Activated effector memory CD4-positive, alpha-beta T cell treated with Interleukin-2 at 50 U/mL for 16 hours (primary cell): ENCODE measurements around the gene TMEM119.
"Not testable (repeated sequence)": the region's sequence is repeated elsewhere in the genome, so short reads cannot be mapped to it uniquely, and the experiment has no call there.

Experiments
- DNase-seq: peaks from one replicate; pipeline ENCODE4 v3.0.0-alpha.2; 2020

The TMEM119 gene

DNA sequence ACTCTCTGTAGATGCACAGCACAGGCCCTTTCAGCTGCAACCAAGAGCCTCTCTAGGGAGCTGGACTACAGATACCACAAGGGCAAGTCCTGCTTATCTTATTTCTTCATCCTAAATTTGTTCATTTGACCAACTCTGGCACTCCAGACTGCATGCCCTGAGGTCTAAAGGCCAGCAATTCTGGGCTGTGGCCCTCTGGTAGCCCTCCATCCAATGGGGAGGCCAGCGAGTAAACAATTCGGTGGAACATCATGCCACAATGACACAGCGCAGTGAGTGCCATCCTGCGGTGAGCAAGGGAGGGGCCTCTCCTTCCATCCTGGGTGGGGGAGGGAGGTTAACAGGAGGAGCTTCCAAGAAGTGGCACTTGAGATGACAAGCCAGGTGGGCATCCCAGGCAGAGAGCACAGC is 36.5 kb upstream of the TMEM119 start:
- peak; percentile 59 for DNase-seq

GRCh38 chr12:108633534-108634248 is 35.8 kb upstream of the TMEM119 start, which contains the start of gene SELPLG:
Gene SELPLG, minus strand, starts transcription at chr12:108633894. Its CDS starts 9,587 bp downstream, at chr12:108624307.
- DNase-seq = peak; percentile 83

DNA sequence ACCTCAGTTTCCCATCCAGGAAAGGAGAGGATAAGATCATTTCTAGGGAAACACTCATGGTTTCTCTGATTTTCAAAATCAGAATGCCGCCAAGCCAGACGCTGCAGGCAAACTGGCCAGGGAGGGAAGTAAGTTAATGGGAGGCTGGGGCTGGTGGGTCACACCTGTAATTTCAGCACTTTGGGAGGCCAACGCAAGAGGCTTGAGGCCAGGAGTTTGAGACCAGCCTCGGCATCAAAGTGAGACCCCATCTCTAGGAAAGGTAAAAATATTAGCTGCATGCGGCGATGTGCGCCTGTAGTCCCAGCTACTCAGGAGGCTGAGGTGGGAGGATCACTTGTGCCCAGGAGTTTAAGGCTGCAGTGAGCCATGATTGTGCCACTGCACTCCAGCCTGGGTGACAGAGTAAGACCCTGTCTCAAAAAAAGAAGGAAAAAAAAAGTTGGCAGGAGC is 35.2 kb upstream of the TMEM119 start:
- no peak for DNase-seq

GRCh38 chr12:108631261-108631660 is 33.4 kb upstream of the TMEM119 start:
- not testable (repeated sequence) for DNase-seq

GRCh38 chr12:108630481-108631207 is 32.8 kb upstream of the TMEM119 start:
- no peak for DNase-seq

GRCh38 chr12:108629824-108630476 is 32.1 kb upstream of the TMEM119 start:
- DNase-seq = no peak

DNA sequence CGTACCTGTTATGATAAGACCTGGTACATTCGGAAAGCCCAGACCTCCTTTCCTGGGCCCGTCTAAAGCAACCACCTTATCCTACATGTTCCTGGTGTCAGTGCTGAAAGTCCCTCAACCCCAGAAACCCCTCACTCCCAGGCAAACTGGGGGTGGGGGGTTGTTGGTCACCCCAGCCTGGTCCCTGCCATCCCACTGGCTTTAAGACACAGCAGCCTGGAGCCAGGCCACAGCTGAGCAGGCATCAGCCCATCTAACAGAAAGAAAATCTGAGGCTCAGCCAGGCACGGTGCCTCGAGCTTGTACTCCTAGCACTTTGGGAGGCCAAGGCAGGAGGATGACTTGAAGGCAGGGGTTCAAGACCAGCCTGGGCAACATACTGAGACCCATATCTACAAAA is 31.3 kb upstream of the TMEM119 start:
- DNase-seq = no peak

- DNase-seq = no peak
Observed at GRCh38 chr12:108627134-108627920, 29.4 kb upstream of the TMEM119 start.

GRCh38 chr12:108625228-108625627 is 27.3 kb upstream of the TMEM119 start:
- no peak for DNase-seq

- DNase-seq = no peak
Observed at GRCh38 chr12:108623577-108623976, 25.7 kb upstream of the TMEM119 start.

- no peak for DNase-seq
Observed at GRCh38 chr12:108622921-108623514, 25.1 kb upstream of the TMEM119 start.

DNA sequence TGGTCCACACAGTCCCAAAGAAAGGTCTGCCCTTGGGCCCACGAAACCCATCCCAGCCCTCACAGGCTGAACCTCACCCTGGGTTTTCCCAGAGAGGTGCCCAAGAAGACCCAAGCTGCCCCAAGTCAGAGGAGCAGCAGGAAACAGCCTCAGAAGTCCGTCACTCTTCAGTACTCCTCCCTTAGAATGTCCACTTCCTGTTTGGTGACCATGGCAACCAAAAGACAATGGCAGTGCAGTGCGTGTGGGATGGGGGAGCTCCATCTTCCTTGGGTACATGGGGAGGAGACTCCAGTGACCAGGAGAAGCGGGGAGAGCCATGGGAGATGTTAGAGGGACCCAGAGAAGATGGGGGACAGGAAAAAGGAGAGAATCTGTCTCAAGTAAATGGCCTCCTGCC is 24.5 kb upstream of the TMEM119 start:
- no peak for DNase-seq

GRCh38 chr12:108621161-108621560 is 23.3 kb upstream of the TMEM119 start:
- DNase-seq = no peak

GRCh38 chr12:108620236-108620879 is 22.5 kb upstream of the TMEM119 start:
- DNase-seq = no peak

GRCh38 chr12:108619369-108620160 is 21.7 kb upstream of the TMEM119 start:
- no peak for DNase-seq

- DNase-seq = not testable (repeated sequence)
Observed at GRCh38 chr12:108618953-108619274, 21.0 kb upstream of the TMEM119 start.

- peak; percentile 61 for DNase-seq
Observed at GRCh38 chr12:108618079-108618952, 20.4 kb upstream of the TMEM119 start.

- DNase-seq = peak; percentile 57
Observed at GRCh38 chr12:108616941-108617858, 19.3 kb upstream of the TMEM119 start.

DNA sequence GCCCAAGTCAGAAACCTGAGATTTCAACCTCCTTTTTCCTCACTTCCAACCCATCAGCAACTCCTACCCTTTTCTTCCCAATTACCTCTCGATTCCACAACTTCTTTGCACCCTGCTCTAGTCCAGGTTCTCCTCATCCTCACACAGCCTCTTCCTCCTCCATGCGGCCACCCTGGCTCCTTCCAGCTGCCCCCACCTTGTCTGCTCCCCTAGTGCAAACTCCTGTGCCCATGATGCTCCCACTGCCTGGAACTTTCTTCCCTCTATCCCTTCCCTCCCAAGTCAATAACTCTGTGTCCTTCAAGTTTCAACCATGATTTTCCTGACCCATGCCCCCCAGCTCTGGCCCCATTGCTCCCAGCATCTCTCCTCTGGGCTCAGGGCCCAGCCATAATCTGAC is 18.5 kb upstream of the TMEM119 start:
- no peak for DNase-seq
